Activated naive CD4-positive, alpha-beta T cell treated with anti-CD3 and anti-CD28 coated beads, Interleukin-2, amount 50 U/mL, for 24 hours (primary cell): ENCODE results near the gene BACH1.
A peak's percentile ranks its signal among the peaks of the same experiment; 100 is the strongest.

Source experiments
- H3K27ac Mint-ChIP-seq: one replicate; pipeline ENCODE4 v1.8.0; 2021; ENCODE audit warnings: mild to moderate bottlenecking, mixed read lengths
- H3K27me3 Mint-ChIP-seq: one replicate; pipeline ENCODE4 v1.8.0; 2021; ENCODE audit warnings: mixed read lengths
- H3K36me3 Mint-ChIP-seq: one replicate; pipeline ENCODE4 v1.8.0; 2021; ENCODE audit warnings: mixed read lengths
- H3K4me1 Mint-ChIP-seq: one replicate; pipeline ENCODE4 v1.8.0; 2021; ENCODE audit warnings: mixed read lengths
- H3K4me3 Mint-ChIP-seq: one replicate; pipeline ENCODE4 v1.8.0; 2021; ENCODE audit warnings: mild to moderate bottlenecking, mixed read lengths
- H3K9me3 Mint-ChIP-seq: one replicate; pipeline ENCODE4 v1.8.0; 2021; ENCODE audit warnings: mixed read lengths

BACH1 gene

GRCh38 chr21:29366532-29366931 is 67.8 kb downstream of the BACH1 start:
- no peaks in the 10 kb centered on the region for H3K27me3 Mint-ChIP-seq
- H3K4me1 Mint-ChIP-seq = peaks cover 7% of the 10 kb centered on the region
- no peaks in the 10 kb centered on the region for H3K9me3 Mint-ChIP-seq
- peaks cover 15% of the 10 kb centered on the region for H3K36me3 Mint-ChIP-seq
- H3K4me3 Mint-ChIP-seq = no peak overlapping the region
- H3K27ac Mint-ChIP-seq = no peak overlapping the region

- Mint-ChIP-seq H3K4me1 (peaks cover 15% of the 10 kb centered on the region), H3K36me3 (peaks cover 16% of the 10 kb centered on the region), H3K27ac (no peak overlapping the region)
These were observed 68.6 kb downstream of the BACH1 start for GRCh38 chr21:29367335-29367734.

DNA sequence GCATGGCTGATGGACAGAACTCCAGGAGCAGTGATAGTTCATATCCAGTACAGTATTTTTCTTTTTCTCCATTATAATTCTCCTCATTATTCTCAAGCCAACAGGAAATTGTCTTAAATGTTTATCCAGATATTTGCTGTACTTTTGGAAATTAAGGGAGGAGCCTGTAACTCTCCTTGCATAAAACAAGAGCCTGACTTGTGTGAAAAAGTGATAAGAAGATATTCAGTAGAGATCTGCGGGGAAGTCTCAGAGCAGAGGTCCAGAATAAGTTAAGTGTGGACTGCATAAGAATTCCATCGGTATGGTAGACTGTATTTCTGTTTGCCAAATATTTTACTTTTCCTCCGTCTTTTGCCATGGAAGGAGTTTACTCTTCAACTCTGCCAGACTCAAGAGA is 70.2 kb downstream of the BACH1 start:
- Mint-ChIP-seq H3K4me3 (no peak overlapping the region), H3K27ac (no peak overlapping the region), H3K4me1 (peaks cover 17% of the 10 kb centered on the region), H3K36me3 (peaks cover 18% of the 10 kb centered on the region), H3K9me3 (no peaks in the 10 kb centered on the region), H3K27me3 (no peaks in the 10 kb centered on the region)

More at GRCh38 chr21:29367335-29367734, 68.6 kb downstream of the BACH1 start:
- Mint-ChIP-seq H3K27me3 (no peaks in the 10 kb centered on the region), H3K4me3 (no peak overlapping the region), H3K9me3 (no peaks in the 10 kb centered on the region)

DNA sequence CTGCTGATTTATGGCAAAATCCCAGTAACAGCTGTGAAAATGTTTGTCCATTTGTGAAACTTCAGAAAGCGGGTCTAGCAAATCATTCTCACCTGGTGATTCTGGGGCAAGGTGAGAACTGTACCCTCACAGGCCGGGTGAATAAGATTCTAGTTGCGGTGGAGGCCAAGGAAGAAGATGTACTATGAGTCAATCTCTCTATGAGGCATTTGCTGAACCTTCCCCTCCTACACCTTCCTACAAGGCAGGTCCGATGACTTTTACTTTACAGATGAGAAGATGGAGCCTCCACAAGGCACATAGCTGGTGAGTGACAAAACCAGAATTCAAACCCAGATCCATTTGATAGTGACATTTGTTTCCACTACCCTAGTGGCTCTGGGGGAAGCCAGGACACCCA is 72.7 kb downstream of the BACH1 start:
- Mint-ChIP-seq H3K36me3 (peaks cover 14% of the 10 kb centered on the region), H3K4me3 (no peak overlapping the region)

DNA sequence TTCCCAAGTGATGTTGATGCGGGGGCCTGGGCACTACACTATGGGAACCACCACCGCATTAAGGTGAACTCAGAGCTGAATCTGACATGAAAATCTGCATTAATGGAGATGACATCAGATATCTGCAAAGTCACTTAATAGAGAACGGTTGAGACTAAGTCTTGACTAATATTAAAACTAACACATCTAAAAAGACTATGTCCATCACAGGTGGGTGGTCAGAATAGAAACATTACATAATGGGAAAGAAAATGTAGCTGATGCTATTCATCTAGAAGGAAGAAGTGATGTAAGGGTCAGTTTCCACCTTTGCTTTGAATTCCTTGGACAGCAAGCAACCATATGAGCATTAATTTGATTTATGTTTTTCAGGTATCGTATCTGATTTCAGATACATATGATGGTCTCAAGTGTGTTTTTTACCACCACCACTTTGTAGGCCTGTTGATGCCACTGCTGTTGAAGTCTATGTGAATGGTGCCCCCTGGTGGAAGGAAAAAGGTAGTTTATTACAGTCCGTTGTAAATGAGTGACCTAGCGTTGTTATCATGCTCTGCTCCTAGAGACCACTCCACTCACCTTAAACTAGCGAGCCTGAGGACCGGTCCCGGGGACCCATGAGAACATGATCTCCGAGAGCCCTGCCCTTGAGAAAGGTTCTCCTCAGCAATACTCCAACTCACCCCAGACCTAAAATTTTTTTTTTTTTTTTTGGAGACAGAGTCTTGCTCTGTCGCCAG is 73.5 kb downstream of the BACH1 start:
- Mint-ChIP-seq H3K4me1 (peaks cover 31% of the 10 kb centered on the region), H3K27me3 (no peaks in the 10 kb centered on the region), H3K36me3 (peaks cover 14% of the 10 kb centered on the region), H3K4me3 (no peak overlapping the region), H3K27ac (peak overlapping the region; percentile 12), H3K9me3 (no peaks in the 10 kb centered on the region)

More for the DNA sequence above, 72.7 kb downstream of the BACH1 start:
- Mint-ChIP-seq H3K27ac (peak overlapping the region; percentile 73), H3K4me1 (peaks cover 23% of the 10 kb centered on the region), H3K27me3 (no peaks in the 10 kb centered on the region), H3K9me3 (no peaks in the 10 kb centered on the region)

- peaks cover 35% of the 10 kb centered on the region for H3K4me1 Mint-ChIP-seq
- no peak overlapping the region for H3K4me3 Mint-ChIP-seq
- peak overlapping the region; percentile 4 for H3K27ac Mint-ChIP-seq
- no peaks in the 10 kb centered on the region for H3K9me3 Mint-ChIP-seq
- H3K27me3 Mint-ChIP-seq = no peaks in the 10 kb centered on the region
- H3K36me3 Mint-ChIP-seq = peaks cover 20% of the 10 kb centered on the region
These were observed 75.8 kb downstream of the BACH1 start for GRCh38 chr21:29374481-29374880.

- Mint-ChIP-seq H3K9me3 (no peaks in the 10 kb centered on the region), H3K4me1 (peaks cover 28% of the 10 kb centered on the region), H3K27me3 (no peaks in the 10 kb centered on the region), H3K27ac (no peak overlapping the region), H3K4me3 (no peak overlapping the region), H3K36me3 (peaks cover 20% of the 10 kb centered on the region)
These were observed 77.8 kb downstream of the BACH1 start for GRCh38 chr21:29376556-29376955.

GRCh38 chr21:29377266-29377665 is 78.5 kb downstream of the BACH1 start:
- Mint-ChIP-seq H3K36me3 (peaks cover 20% of the 10 kb centered on the region), H3K27ac (no peak overlapping the region), H3K4me3 (no peak overlapping the region), H3K27me3 (no peaks in the 10 kb centered on the region), H3K9me3 (no peaks in the 10 kb centered on the region), H3K4me1 (peaks cover 20% of the 10 kb centered on the region)

- no peak overlapping the region for H3K4me3 Mint-ChIP-seq
- H3K9me3 Mint-ChIP-seq = no peaks in the 10 kb centered on the region
- peaks cover 15% of the 10 kb centered on the region for H3K36me3 Mint-ChIP-seq
- peaks cover 18% of the 10 kb centered on the region for H3K4me1 Mint-ChIP-seq
- H3K27ac Mint-ChIP-seq = no peak overlapping the region
- no peaks in the 10 kb centered on the region for H3K27me3 Mint-ChIP-seq
These were observed 80.1 kb downstream of the BACH1 start for GRCh38 chr21:29378832-29379231.

GRCh38 chr21:29379517-29380054 is 80.9 kb downstream of the BACH1 start:
- H3K9me3 Mint-ChIP-seq = no peaks in the 10 kb centered on the region
- H3K27ac Mint-ChIP-seq = no peak overlapping the region
- H3K36me3 Mint-ChIP-seq = peaks cover 10% of the 10 kb centered on the region
- H3K4me3 Mint-ChIP-seq = no peak overlapping the region
- peaks cover 18% of the 10 kb centered on the region for H3K4me1 Mint-ChIP-seq
- no peaks in the 10 kb centered on the region for H3K27me3 Mint-ChIP-seq

DNA sequence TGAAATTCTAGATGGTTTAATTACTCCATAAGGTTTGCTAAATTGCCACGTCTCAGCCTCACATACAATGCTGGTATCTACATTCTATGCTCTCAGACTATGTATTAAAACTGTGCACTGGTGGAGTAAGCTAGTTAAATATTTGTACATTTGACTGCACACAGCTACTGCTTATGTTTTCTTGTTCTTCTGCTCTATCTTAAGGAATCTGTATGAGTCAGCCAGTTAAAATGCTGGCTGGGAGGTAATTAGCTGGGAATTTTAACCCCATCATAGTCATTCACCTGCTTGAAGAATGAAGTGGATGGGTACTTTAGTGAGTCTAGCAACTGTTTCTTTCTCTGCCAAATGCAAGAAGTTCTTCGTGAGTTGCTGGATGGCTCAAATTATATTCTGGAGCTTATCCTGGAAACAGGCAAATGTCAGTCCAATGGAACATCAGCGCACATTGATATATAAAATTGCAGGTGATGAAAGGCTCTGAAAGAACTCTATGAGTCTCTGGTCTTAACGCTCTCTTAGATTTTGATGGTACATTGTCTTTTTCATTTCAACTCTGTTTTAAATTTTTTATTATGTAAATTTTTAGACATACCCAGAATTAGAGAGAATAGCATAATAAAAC is 83.4 kb downstream of the BACH1 start:
- H3K4me3 Mint-ChIP-seq = no peak overlapping the region
- H3K27ac Mint-ChIP-seq = no peak overlapping the region
- H3K36me3 Mint-ChIP-seq = peaks cover 9% of the 10 kb centered on the region
- H3K4me1 Mint-ChIP-seq = peaks cover 5% of the 10 kb centered on the region
- H3K27me3 Mint-ChIP-seq = no peaks in the 10 kb centered on the region
- no peaks in the 10 kb centered on the region for H3K9me3 Mint-ChIP-seq

GRCh38 chr21:29384683-29385359 is 86.1 kb downstream of the BACH1 start:
- Mint-ChIP-seq H3K9me3 (no peaks in the 10 kb centered on the region), H3K4me1 (no peaks in the 10 kb centered on the region), H3K4me3 (no peak overlapping the region), H3K27ac (no peak overlapping the region), H3K36me3 (peaks cover 3% of the 10 kb centered on the region), H3K27me3 (no peaks in the 10 kb centered on the region)

- Mint-ChIP-seq H3K27ac (no peak overlapping the region), H3K27me3 (no peaks in the 10 kb centered on the region), H3K9me3 (no peaks in the 10 kb centered on the region), H3K36me3 (peaks cover 5% of the 10 kb centered on the region), H3K4me3 (no peak overlapping the region), H3K4me1 (no peaks in the 10 kb centered on the region)
These were observed 87.3 kb downstream of the BACH1 start for GRCh38 chr21:29385934-29386520.

GRCh38 chr21:29386803-29387202 is 88.1 kb downstream of the BACH1 start:
- Mint-ChIP-seq H3K27ac (no peak overlapping the region), H3K4me3 (no peak overlapping the region), H3K4me1 (no peaks in the 10 kb centered on the region), H3K27me3 (no peaks in the 10 kb centered on the region), H3K36me3 (peaks cover 5% of the 10 kb centered on the region), H3K9me3 (no peaks in the 10 kb centered on the region)

DNA sequence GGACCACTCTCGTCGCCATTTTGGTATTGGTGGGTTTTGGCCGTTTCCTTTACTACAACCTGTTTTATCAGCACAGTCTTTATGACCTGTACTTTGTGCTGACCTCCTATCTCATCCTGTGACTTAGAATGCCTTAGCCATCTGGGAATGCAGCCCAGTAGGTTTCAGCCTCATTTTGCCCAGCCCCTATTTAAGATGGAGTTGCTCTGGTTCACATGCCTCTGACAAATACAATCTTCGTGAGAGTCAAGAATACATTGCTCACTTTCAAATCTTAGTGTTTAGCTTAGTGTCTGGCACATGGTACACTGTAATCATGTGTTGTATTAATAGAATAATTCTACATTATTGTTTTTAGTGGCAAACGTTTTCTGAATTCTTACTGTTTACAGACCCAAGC is 88.9 kb downstream of the BACH1 start:
- Mint-ChIP-seq H3K27me3 (no peaks in the 10 kb centered on the region), H3K4me1 (no peaks in the 10 kb centered on the region), H3K9me3 (no peaks in the 10 kb centered on the region), H3K4me3 (no peak overlapping the region), H3K27ac (no peak overlapping the region), H3K36me3 (peaks cover 5% of the 10 kb centered on the region)
